ENCODE data around the gene SRD5A2.

GRCh38 chr2:31579996-31580320, 780 bp downstream of the SRD5A2 start:
- TF ChIP-seq CTCF (IDR thresholded peaks at IDR 0.05) (no peak), POLR2A (IDR thresholded peaks at IDR 0.05) (no peak), EP300 (IDR thresholded peaks at IDR 0.05) (no peak)

Data from ovary (tissue), 3 donors.